Measurements from ENCODE around the gene AGFG2.
A peak's percentile ranks its signal among the peaks of the same experiment; 100 is the strongest.

Gene AGFG2

DNA sequence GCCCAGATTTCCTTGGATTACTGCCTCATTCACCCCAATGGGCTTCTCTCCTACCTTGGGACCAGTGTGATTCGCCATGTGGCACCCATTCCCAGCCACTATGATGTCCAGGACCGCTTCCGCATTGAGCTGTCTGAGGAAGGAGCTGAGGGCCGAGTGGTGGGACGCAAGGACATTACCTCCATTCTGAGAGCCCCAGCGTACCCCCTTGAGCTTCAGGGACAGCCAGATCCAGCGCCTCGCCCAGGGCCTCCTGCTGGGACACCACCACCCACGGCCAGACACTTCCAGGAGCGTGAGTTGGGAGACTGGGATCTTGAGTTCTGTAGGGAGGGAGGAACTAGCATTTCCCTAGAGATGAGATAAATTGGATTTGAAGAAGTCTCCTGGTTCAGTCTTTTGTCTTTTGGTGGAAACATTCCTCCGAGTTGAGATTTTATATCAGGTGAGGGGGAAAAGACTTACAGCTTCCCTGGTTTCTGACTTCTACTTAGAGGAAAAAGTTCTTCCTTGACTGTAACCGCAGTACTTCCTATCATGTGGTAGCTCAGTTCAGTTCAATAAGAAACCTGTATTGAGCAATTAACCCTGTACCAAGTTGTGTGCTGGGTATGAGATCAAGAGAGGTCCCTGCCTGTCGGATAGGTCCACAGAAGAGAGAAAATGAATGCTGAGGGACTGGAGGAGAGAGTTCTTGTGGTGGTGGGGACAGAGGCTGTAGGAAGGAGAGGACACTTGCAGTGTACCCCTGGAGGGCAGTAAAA lies 74.6 kb downstream of the AGFG2 start:
- TF ChIP-seq CTCF (IDR thresholded peaks at IDR 0.05; ENCODE audit: insufficient read depth, low read depth, low read length, missing control alignments), result no peak
- peak overlapping the region; percentile 77 for H3K4me3 ChIP-seq (ENCODE audit: low read length)
- no peak for DNase-seq (ENCODE audit: low read depth)

GRCh38 chr7:100614308-100614861 lies 75.4 kb downstream of the AGFG2 start:
- TF ChIP-seq CTCF (IDR thresholded peaks at IDR 0.05; ENCODE audit: insufficient read depth, low read depth, low read length, missing control alignments), result no peak
- no peak for DNase-seq (ENCODE audit: low read depth)
- no peak overlapping the region for H3K4me3 ChIP-seq (ENCODE audit: low read length)
